Mesodermal cell (in vitro differentiated cells): ENCODE measurements around the gene CADM1.
"Not testable (repeated sequence)": the region's sequence is repeated elsewhere in the genome, so short reads cannot be mapped to it uniquely, and the experiment has no call there.

ENCODE experiments used
- H3K27ac ChIP-seq: 2 replicates; pipeline ENCODE4 v1.7.0; 2013; ENCODE audit warnings: mild to moderate bottlenecking, low read depth, low read length, moderate library complexity; ENCODE audit not compliant: severe bottlenecking
- H3K36me3 ChIP-seq: 2 replicates; pipeline ENCODE4 v1.7.1; 2013; ENCODE audit warnings: mild to moderate bottlenecking, low read length, moderate library complexity; ENCODE audit not compliant: control insufficient read depth, insufficient read depth
- H3K4me1 ChIP-seq: one replicate; pipeline ENCODE4 v1.7.1; 2013; ENCODE audit warnings: mild to moderate bottlenecking, low read length; ENCODE audit not compliant: insufficient read depth, control insufficient read depth, poor library complexity, severe bottlenecking
- H3K4me3 ChIP-seq: 2 replicates; pipeline ENCODE4 v1.7.0; 2013; ENCODE audit warnings: low read length, control low read depth, mild to moderate bottlenecking; ENCODE audit not compliant: insufficient read depth, poor library complexity, severe bottlenecking; ENCODE audit errors: extremely low read depth
- H3K9me3 ChIP-seq: 2 replicates; pipeline ENCODE4 v1.7.1; 2013; ENCODE audit warnings: mild to moderate bottlenecking, low read length, moderate library complexity; ENCODE audit not compliant: control insufficient read depth
- WGBS, 2 experiments: methylation state at CpG; one replicate each; pipeline ENCODE4 v1.1.5; 2013; ENCODE audit warnings: missing lambda C conversion rate in 2 of 2; ENCODE audit not compliant: insufficient coverage in 2 of 2; 5-methylcytosine and 5-hydroxymethylcytosine counted together

Gene CADM1

DNA sequence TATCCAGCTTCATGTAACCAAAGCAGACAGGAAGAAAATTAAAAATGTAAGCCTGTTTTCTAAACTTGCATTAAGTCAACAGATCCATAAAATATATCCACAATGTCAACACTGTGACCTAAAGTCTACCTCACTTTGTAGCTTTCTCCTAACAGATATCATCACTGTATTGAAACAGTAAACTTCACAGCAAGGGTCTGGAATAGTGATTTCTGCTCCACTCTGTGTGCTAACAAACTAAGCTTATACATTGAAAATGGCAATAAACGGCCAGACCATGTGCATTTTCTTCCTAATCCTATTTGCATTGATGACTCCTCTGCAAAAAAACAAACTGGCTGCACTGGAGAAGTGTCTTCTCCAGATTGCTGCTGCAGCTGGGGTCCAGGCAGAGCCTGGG lies 26.8 kb downstream of the CADM1 start:
- H3K4me1 ChIP-seq, result no peaks in the 10 kb centered on the region
- H3K36me3 ChIP-seq, result peaks cover 5% of the 10 kb centered on the region
- no peaks in the 10 kb centered on the region for H3K9me3 ChIP-seq
- 20 to 100% methylated on average over 1 of the region's 1 CpG for WGBS, 2 experiments
- no peak overlapping the region for H3K4me3 ChIP-seq
- H3K27ac ChIP-seq, result no peak overlapping the region

DNA sequence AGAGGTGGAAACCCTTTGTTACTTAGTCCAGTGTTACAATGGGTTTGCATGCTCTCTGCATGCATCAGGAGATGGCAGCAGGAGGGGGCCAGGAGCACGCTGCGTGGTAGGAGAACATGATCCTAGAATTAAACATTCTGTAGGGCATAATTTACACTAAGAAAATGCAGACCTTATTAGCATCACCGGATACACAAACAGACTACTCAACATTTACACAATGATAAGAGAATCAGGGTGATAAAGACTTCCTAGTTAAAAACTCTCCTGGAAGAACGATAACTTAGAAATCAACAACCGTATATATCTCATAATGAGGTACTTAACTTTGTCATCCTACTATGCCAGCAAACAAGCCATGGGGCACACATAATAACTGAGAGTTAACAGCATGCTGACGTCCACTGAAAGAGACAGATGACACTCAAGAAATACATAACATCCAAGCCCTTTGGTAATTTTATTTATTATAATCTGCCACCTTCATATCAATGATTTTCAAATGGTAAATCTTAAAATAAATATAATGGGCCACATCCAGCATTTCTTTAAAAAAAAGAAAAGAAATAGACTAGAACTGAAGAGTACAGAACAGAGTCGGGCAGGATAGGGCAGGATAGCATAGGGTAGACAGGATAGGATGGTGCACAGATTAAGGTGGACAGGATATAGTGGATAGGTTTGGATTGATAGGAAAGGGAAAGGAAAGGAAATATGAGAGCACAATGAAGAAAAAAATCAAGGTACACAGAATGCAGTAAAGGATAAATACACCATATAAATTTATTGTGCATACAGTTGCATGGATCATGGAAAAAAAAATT lies 27.5 kb downstream of the CADM1 start:
- peaks cover 1% of the 10 kb centered on the region for H3K36me3 ChIP-seq
- no peak overlapping the region for H3K27ac ChIP-seq
- WGBS, 2 experiments, result 57 to 100% methylated on average over 1 to 2 of the region's 7 CpGs

DNA sequence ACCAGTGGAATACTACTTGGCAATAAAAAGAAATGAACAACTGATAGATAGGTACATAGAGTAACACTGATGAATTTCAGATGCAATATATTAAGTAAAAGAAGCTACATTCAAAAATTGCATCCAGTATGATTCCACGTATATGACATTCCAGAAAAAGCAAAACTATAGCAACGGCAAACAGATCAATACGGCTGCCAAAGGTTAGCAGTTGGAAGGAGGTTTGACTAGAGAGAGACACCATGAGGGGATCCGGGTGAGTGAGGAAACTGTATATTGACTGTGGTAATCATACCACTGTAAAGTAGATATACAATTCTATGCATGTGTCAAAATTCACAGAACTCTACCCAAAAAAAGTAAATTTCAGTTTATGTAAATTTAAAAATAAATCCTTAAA lies 28.7 kb downstream of the CADM1 start:
- Histone ChIP-seq H3K4me1 (peaks cover 9% of the 10 kb centered on the region), H3K9me3 (no peaks in the 10 kb centered on the region), H3K27ac (no peak overlapping the region), H3K36me3 (no peaks in the 10 kb centered on the region), H3K4me3 (no peak overlapping the region)
- no CpG with 5 or more reads among the region's 4 CpGs for WGBS, 2 experiments

More for the DNA sequence above, 27.5 kb downstream of the CADM1 start:
- no peak overlapping the region for H3K4me3 ChIP-seq
- H3K4me1 ChIP-seq, result peaks cover 2% of the 10 kb centered on the region
- H3K9me3 ChIP-seq, result no peaks in the 10 kb centered on the region

DNA sequence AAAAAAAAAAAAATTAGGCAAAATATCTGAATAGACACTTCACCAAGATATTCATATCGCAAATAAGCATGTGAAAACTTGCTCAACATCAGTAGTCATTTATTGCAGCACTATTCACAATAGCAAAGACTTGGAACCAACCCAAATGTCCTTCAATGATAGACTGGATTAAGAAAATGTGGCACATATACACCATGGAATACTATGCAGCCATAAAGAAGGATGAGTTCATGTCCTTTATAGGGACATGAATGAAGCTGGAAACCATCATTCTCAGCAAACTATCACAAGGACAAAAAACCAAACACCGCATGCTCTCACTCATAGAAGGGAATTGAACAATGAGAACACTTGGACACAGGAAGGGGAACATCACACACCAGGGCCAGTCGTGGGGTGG lies 29.9 kb downstream of the CADM1 start:
- not testable (repeated sequence) for H3K9me3 ChIP-seq, H3K36me3 ChIP-seq, H3K4me3 ChIP-seq, H3K27ac ChIP-seq, H3K4me1 ChIP-seq
- 100% methylated on average over 1 of the region's 3 CpGs; no CpG with 5 or more reads in 1 of the 2 experiments for WGBS, 2 experiments

DNA sequence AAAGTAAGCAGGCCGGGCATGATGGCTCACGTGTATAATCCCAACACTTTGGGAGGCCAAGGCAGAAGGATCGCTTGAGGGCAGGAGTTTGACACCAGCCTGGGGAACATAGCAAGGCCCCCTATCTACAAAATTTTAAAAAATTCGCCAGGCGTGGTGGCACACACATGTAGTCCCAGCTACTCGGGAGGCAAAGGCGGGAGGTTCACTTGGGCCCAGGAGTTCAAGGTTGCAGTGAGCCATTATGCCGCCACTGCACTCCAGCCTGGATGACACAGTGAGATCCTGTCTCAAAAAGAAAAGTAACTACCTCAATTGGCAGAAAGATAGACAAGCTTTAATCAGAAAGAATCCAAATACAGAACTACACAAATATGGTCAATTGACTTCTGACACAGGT lies 31.0 kb downstream of the CADM1 start:
- H3K4me1 ChIP-seq, result peaks cover 9% of the 10 kb centered on the region
- no peak overlapping the region for H3K27ac ChIP-seq
- no peaks in the 10 kb centered on the region for H3K36me3 ChIP-seq
- whole genome bisulfite sequencing, 2 experiments, result 90 to 93% methylated on average over 8 of the region's 8 CpGs
- H3K9me3 ChIP-seq, result no peaks in the 10 kb centered on the region
- H3K4me3 ChIP-seq, result no peak overlapping the region

DNA sequence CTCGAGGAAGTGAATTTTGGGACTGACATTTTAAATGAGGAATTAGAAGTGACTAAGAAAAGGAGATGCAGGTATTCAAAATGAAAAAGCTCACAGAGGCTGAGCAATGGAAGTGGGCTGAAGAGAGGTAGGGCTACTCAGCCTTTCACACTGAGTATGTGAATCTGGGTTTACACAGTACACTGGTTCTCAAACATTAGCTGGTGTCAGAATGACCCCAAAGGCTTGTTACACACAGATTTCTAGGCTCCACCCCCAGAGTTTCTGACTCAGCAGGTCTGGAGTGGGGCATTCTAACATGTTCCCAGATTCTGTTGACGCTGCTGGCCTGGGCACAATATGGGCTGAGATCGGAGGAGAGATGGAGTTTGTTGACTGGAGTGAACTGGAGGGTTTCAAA lies 32.8 kb downstream of the CADM1 start:
- H3K27ac ChIP-seq, result no peak overlapping the region
- H3K36me3 ChIP-seq, result no peaks in the 10 kb centered on the region
- H3K4me1 ChIP-seq, result peaks cover 9% of the 10 kb centered on the region
- H3K4me3 ChIP-seq, result no peak overlapping the region
- H3K9me3 ChIP-seq, result no peaks in the 10 kb centered on the region
- 87 to 89% methylated on average over 3 of the region's 3 CpGs for WGBS, 2 experiments

DNA sequence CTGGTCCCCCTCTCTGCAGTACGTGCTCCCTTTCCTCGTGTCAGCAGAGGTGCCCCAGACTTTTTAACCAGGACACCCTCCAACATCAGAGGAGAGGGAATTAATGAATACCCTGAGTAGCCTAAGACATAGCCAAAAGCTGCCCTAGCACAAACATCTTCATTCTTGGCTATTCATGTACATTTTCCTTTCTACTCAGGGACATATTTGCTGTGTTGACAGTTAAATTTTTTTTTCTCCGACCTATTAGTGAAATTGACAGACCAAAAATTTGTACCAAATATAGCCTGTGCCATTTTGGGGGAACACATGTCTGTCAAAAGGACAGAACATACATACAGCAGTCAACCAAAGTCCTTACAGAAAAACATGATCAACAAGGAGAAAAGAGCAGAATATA lies 33.3 kb downstream of the CADM1 start:
- Histone ChIP-seq H3K4me1 (peaks cover 9% of the 10 kb centered on the region), H3K4me3 (no peak overlapping the region), H3K9me3 (no peaks in the 10 kb centered on the region), H3K27ac (no peak overlapping the region), H3K36me3 (no peaks in the 10 kb centered on the region)
- WGBS, 2 experiments, result 100% methylated on average over 1 of the region's 3 CpGs; no CpG with 5 or more reads in 1 of the 2 experiments

DNA sequence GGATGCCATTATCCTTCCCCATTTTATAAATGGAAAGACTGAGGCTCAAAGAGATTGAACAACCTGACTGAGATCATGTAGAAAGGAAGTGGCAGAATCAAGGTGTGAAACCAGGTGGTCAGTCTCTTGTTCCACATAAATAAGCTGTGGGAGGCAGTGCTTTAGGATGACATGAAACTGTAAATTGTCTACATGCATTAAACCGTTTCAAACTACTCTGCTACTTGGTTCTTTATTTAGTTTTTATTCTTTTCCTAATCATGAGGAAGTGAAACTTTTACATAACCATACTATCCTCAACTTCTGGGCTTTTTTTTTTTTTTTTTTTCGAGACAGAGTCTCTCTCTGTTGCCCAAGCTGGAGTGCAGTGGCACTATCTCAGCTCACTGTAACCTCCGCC lies 34.9 kb downstream of the CADM1 start:
- no peak overlapping the region for H3K27ac ChIP-seq
- H3K36me3 ChIP-seq, result no peaks in the 10 kb centered on the region

DNA sequence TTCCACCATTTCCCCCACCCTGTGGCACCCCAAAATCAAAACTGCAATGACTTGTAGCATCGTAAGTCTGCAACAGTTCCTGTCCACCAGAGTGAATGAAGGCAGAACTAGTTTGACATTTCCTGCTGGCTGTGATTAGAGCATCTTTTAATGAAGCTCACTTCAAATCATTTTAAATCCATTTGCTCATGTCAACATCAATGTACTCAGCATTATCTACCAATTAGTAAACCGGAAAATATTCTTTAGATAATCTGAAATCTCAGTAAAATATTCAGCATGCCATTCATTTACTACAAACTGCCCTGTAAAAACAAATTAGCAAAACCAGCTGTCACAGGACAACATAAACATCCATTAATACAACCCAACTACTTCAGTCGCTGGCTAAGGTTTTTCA lies 38.1 kb downstream of the CADM1 start:
- Histone ChIP-seq H3K36me3 (no peaks in the 10 kb centered on the region), H3K27ac (no peak overlapping the region), H3K9me3 (no peaks in the 10 kb centered on the region), H3K4me1 (peaks cover 24% of the 10 kb centered on the region), H3K4me3 (no peak overlapping the region)
- WGBS, 2 experiments, result 87 to 100% methylated on average over 2 of the region's 3 CpGs

More for the DNA sequence above, 34.9 kb downstream of the CADM1 start:
- no peak overlapping the region for H3K4me3 ChIP-seq
- H3K4me1 ChIP-seq, result peaks cover 21% of the 10 kb centered on the region
- no peaks in the 10 kb centered on the region for H3K9me3 ChIP-seq
- WGBS, 2 experiments, result 86 to 100% methylated on average over 1 of the region's 3 CpGs

DNA sequence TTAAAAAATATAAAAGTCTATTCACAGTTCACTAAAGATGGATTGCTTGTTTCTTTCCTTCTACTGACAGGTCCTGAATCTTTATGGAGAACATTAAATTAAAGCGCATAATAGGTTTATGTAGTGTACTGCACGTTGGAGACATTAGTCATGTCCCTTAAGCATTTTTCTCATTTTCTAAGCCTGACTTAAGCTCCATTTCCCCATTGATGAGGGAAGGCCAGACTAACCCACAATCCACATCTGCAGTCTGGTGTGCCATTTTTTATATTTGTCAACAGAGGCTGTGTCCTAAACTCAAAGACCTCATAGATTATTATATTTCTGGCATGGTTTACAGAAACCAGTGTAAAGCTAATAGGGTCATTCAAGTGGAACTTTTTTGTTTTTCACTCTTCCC lies 39.9 kb downstream of the CADM1 start:
- no peak overlapping the region for H3K4me3 ChIP-seq

DNA sequence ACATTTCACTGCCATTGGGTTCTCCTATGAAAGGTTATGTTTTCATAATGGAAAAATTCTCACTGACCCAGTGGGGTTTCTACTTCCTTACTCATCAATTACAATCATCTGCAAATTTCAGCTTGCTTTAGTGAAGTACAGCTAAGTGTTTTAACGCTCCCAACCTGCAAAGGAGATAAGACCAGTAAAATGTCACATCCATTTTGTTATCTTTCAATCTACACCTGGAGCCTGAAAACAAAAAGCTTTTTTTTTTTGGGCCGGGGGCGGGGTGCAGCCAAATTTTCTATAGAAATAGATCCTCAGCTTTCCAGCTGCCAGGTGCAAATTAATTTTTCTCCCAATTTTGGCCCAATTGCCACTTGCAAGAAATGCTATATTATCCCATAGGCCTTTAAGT lies 40.6 kb downstream of the CADM1 start:
- Histone ChIP-seq H3K27ac (no peak overlapping the region), H3K36me3 (no peaks in the 10 kb centered on the region), H3K4me1 (peaks cover 28% of the 10 kb centered on the region), H3K4me3 (no peak overlapping the region), H3K9me3 (no peaks in the 10 kb centered on the region)
- 70 to 72% methylated on average over 3 of the region's 3 CpGs for WGBS, 2 experiments

More for the DNA sequence above, 39.9 kb downstream of the CADM1 start:
- no peak overlapping the region for H3K27ac ChIP-seq
- no CpG with 5 or more reads among the region's 2 CpGs for WGBS, 2 experiments
- peaks cover 27% of the 10 kb centered on the region for H3K4me1 ChIP-seq
- no peaks in the 10 kb centered on the region for H3K9me3 ChIP-seq
- no peaks in the 10 kb centered on the region for H3K36me3 ChIP-seq
